ENCODE measurements around the gene ABCD1.
"Not testable (repeated sequence)": the region's sequence is repeated elsewhere in the genome, so short reads cannot be mapped to it uniquely, and the experiment has no call there.

DNA sequence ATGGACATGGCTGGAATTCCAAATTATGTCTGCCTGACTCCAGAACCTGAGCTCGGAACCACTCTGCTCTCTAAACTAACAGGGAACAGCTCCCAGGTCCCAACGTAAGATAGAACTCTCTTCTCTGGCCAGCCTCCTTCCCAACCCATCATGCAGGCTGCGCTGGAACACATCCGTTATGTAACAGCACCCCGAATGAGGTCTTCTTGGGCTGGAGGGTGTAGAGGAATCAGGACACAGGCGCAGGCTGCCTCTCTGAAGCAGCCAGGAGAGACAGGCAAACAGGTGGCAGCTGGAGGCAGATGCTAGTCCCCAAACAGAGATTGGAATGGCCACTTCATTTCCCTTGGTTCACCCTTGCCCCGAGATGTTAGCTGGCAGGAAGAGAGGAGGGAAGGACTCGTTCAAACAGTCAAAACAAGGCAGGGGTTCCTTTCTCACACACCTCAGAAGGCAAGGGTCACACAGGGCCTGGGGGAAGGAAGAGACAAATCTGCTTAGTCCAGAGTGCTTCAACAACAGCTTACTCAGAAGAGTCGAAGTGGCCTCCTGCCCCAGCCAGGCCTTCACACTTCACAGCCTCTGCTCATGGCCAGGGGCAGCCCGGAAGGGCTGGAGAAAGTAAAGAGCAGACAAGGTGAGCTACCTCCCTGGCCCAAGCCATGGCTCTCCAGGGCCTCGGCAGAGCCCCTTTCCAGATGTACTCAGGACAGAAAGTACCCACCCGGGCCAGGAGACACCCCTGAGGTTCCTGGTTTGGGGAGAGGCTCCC, 19.8 kb upstream of the ABCD1 start:
- TF ChIP-seq, protein P1, sequence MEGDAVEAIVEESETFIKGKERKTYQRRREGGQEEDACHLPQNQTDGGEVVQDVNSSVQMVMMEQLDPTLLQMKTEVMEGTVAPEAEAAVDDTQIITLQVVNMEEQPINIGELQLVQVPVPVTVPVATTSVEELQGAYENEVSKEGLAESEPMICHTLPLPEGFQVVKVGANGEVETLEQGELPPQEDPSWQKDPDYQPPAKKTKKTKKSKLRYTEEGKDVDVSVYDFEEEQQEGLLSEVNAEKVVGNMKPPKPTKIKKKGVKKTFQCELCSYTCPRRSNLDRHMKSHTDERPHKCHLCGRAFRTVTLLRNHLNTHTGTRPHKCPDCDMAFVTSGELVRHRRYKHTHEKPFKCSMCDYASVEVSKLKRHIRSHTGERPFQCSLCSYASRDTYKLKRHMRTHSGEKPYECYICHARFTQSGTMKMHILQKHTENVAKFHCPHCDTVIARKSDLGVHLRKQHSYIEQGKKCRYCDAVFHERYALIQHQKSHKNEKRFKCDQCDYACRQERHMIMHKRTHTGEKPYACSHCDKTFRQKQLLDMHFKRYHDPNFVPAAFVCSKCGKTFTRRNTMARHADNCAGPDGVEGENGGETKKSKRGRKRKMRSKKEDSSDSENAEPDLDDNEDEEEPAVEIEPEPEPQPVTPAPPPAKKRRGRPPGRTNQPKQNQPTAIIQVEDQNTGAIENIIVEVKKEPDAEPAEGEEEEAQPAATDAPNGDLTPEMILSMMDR (IDR thresholded peaks at IDR 0.05 in 4 of 5, conservative IDR thresholded peaks at IDR 0.05 in 1 of 5) = not testable (repeated sequence)
- not testable (repeated sequence) for TF ChIP-seq POLR2A (IDR thresholded peaks at IDR 0.05)
